ENCODE measurements around the gene CTBP2.

Gene CTBP2

GRCh38 chr10:125105706-125106255 lies 54.6 kb downstream of the CTBP2 start:
- DNase-seq (ENCODE audit: low read depth, low spot score), result no peak
- Histone ChIP-seq H3K4me3 (ENCODE audit: low read length) (no peak overlapping the region), H3K36me3 (ENCODE audit: control insufficient read depth, insufficient read depth, low read length) (peaks cover 29% of the 10 kb centered on the region; the same call in 1 of the 2 replicates), H3K9me3 (ENCODE audit: control insufficient read depth, insufficient read depth, low read length) (no peaks in the 10 kb centered on the region), H3K27me3 (ENCODE audit: control insufficient read depth, insufficient read depth, low read length) (no peaks in the 10 kb centered on the region), H3K27ac (ENCODE audit: low read length) (no peak overlapping the region), H3K4me1 (ENCODE audit: control insufficient read depth, insufficient read depth, low read length) (peaks cover 20% of the 10 kb centered on the region)
- no CpG with 5 or more reads among the region's 9 CpGs for WGBS (ENCODE audit: insufficient coverage, insufficient read length)

- Histone ChIP-seq H3K4me3 (ENCODE audit: low read length) (no peak overlapping the region), H3K27me3 (ENCODE audit: control insufficient read depth, insufficient read depth, low read length) (no peaks in the 10 kb centered on the region), H3K4me1 (ENCODE audit: control insufficient read depth, insufficient read depth, low read length) (peaks cover 20% of the 10 kb centered on the region), H3K27ac (ENCODE audit: low read length) (no peak overlapping the region), H3K36me3 (ENCODE audit: control insufficient read depth, insufficient read depth, low read length) (peaks cover 29% of the 10 kb centered on the region; the same call in 1 of the 2 replicates), H3K9me3 (ENCODE audit: control insufficient read depth, insufficient read depth, low read length) (no peaks in the 10 kb centered on the region)
- no peak for DNase-seq (ENCODE audit: low read depth, low spot score)
These were observed 55.2 kb downstream of the CTBP2 start for GRCh38 chr10:125105155-125105554.

GRCh38 chr10:125104559-125104958 lies 55.8 kb downstream of the CTBP2 start:
- DNase-seq (ENCODE audit: low read depth, low spot score), result no peak
- WGBS (ENCODE audit: insufficient coverage, insufficient read length), result no CpG with 5 or more reads among the region's 10 CpGs
- peaks cover 20% of the 10 kb centered on the region for H3K4me1 ChIP-seq (ENCODE audit: control insufficient read depth, insufficient read depth, low read length)

GRCh38 chr10:125103924-125104323 lies 56.4 kb downstream of the CTBP2 start:
- WGBS (ENCODE audit: insufficient coverage, insufficient read length), result no CpG with 5 or more reads among the region's 17 CpGs

More at GRCh38 chr10:125104559-125104958, 55.8 kb downstream of the CTBP2 start:
- H3K4me3 ChIP-seq (ENCODE audit: low read length), result no peak overlapping the region
- H3K36me3 ChIP-seq (ENCODE audit: control insufficient read depth, insufficient read depth, low read length), result peaks cover 25% of the 10 kb centered on the region; the same call in 1 of the 2 replicates
- H3K9me3 ChIP-seq (ENCODE audit: control insufficient read depth, insufficient read depth, low read length), result no peaks in the 10 kb centered on the region
- no peak overlapping the region for H3K27ac ChIP-seq (ENCODE audit: low read length)
- H3K27me3 ChIP-seq (ENCODE audit: control insufficient read depth, insufficient read depth, low read length), result no peaks in the 10 kb centered on the region

GRCh38 chr10:125103466-125103865 lies 56.9 kb downstream of the CTBP2 start:
- no peaks in the 10 kb centered on the region for H3K27me3 ChIP-seq (ENCODE audit: control insufficient read depth, insufficient read depth, low read length)
- H3K27ac ChIP-seq (ENCODE audit: low read length), result no peak overlapping the region
- peaks cover 15% of the 10 kb centered on the region; the same call in 1 of the 2 replicates for H3K36me3 ChIP-seq (ENCODE audit: control insufficient read depth, insufficient read depth, low read length)
- WGBS (ENCODE audit: insufficient coverage, insufficient read length), result no CpG with 5 or more reads among the region's 9 CpGs
- peaks cover 20% of the 10 kb centered on the region for H3K4me1 ChIP-seq (ENCODE audit: control insufficient read depth, insufficient read depth, low read length)
- no peak overlapping the region for H3K4me3 ChIP-seq (ENCODE audit: low read length)
- H3K9me3 ChIP-seq (ENCODE audit: control insufficient read depth, insufficient read depth, low read length), result no peaks in the 10 kb centered on the region
- no peak for DNase-seq (ENCODE audit: low read depth, low spot score)

More at GRCh38 chr10:125103924-125104323, 56.4 kb downstream of the CTBP2 start:
- no peak for DNase-seq (ENCODE audit: low read depth, low spot score)
- Histone ChIP-seq H3K9me3 (ENCODE audit: control insufficient read depth, insufficient read depth, low read length) (no peaks in the 10 kb centered on the region), H3K4me1 (ENCODE audit: control insufficient read depth, insufficient read depth, low read length) (peaks cover 20% of the 10 kb centered on the region), H3K27ac (ENCODE audit: low read length) (no peak overlapping the region), H3K36me3 (ENCODE audit: control insufficient read depth, insufficient read depth, low read length) (peaks cover 19% of the 10 kb centered on the region; the same call in 1 of the 2 replicates), H3K4me3 (ENCODE audit: low read length) (no peak overlapping the region), H3K27me3 (ENCODE audit: control insufficient read depth, insufficient read depth, low read length) (no peaks in the 10 kb centered on the region)

- WGBS (ENCODE audit: insufficient coverage, insufficient read length), result no CpG with 5 or more reads among the region's 10 CpGs
These were observed 57.5 kb downstream of the CTBP2 start for GRCh38 chr10:125102821-125103220.

GRCh38 chr10:125102246-125102645 lies 58.1 kb downstream of the CTBP2 start:
- Histone ChIP-seq H3K27me3 (ENCODE audit: control insufficient read depth, insufficient read depth, low read length) (no peaks in the 10 kb centered on the region), H3K4me1 (ENCODE audit: control insufficient read depth, insufficient read depth, low read length) (peaks cover 21% of the 10 kb centered on the region), H3K36me3 (ENCODE audit: control insufficient read depth, insufficient read depth, low read length) (peaks cover 7% of the 10 kb centered on the region; the same call in 1 of the 2 replicates), H3K4me3 (ENCODE audit: low read length) (no peak overlapping the region), H3K27ac (ENCODE audit: low read length) (no peak overlapping the region), H3K9me3 (ENCODE audit: control insufficient read depth, insufficient read depth, low read length) (no peaks in the 10 kb centered on the region)
- DNase-seq (ENCODE audit: low read depth, low spot score), result no peak
- WGBS (ENCODE audit: insufficient coverage, insufficient read length), result no CpG with 5 or more reads among the region's 3 CpGs

More at GRCh38 chr10:125102821-125103220, 57.5 kb downstream of the CTBP2 start:
- Histone ChIP-seq H3K9me3 (ENCODE audit: control insufficient read depth, insufficient read depth, low read length) (no peaks in the 10 kb centered on the region), H3K4me1 (ENCODE audit: control insufficient read depth, insufficient read depth, low read length) (peaks cover 20% of the 10 kb centered on the region), H3K4me3 (ENCODE audit: low read length) (no peak overlapping the region), H3K27ac (ENCODE audit: low read length) (no peak overlapping the region), H3K27me3 (ENCODE audit: control insufficient read depth, insufficient read depth, low read length) (no peaks in the 10 kb centered on the region), H3K36me3 (ENCODE audit: control insufficient read depth, insufficient read depth, low read length) (peaks cover 11% of the 10 kb centered on the region; the same call in 1 of the 2 replicates)
- no peak for DNase-seq (ENCODE audit: low read depth, low spot score)

GRCh38 chr10:125101581-125101980 lies 58.8 kb downstream of the CTBP2 start:
- no peak overlapping the region for H3K4me3 ChIP-seq (ENCODE audit: low read length)
- no peak overlapping the region for H3K27ac ChIP-seq (ENCODE audit: low read length)
- WGBS (ENCODE audit: insufficient coverage, insufficient read length), result no CpG with 5 or more reads among the region's 9 CpGs

GRCh38 chr10:125101049-125101448 lies 59.3 kb downstream of the CTBP2 start:
- no peaks in the 10 kb centered on the region for H3K27me3 ChIP-seq (ENCODE audit: control insufficient read depth, insufficient read depth, low read length)
- H3K4me1 ChIP-seq (ENCODE audit: control insufficient read depth, insufficient read depth, low read length), result peaks cover 19% of the 10 kb centered on the region
- peaks cover 5% of the 10 kb centered on the region; the same call in 1 of the 2 replicates for H3K36me3 ChIP-seq (ENCODE audit: control insufficient read depth, insufficient read depth, low read length)
- H3K27ac ChIP-seq (ENCODE audit: low read length), result no peak overlapping the region
- no peaks in the 10 kb centered on the region for H3K9me3 ChIP-seq (ENCODE audit: control insufficient read depth, insufficient read depth, low read length)
- no peak overlapping the region for H3K4me3 ChIP-seq (ENCODE audit: low read length)
- no CpG with 5 or more reads among the region's 9 CpGs for WGBS (ENCODE audit: insufficient coverage, insufficient read length)
- DNase-seq (ENCODE audit: low read depth, low spot score), result no peak

More at GRCh38 chr10:125101581-125101980, 58.8 kb downstream of the CTBP2 start:
- no peaks in the 10 kb centered on the region for H3K27me3 ChIP-seq (ENCODE audit: control insufficient read depth, insufficient read depth, low read length)
- H3K36me3 ChIP-seq (ENCODE audit: control insufficient read depth, insufficient read depth, low read length), result peaks cover 5% of the 10 kb centered on the region; the same call in 1 of the 2 replicates
- H3K9me3 ChIP-seq (ENCODE audit: control insufficient read depth, insufficient read depth, low read length), result no peaks in the 10 kb centered on the region
- DNase-seq (ENCODE audit: low read depth, low spot score), result no peak
- peaks cover 21% of the 10 kb centered on the region for H3K4me1 ChIP-seq (ENCODE audit: control insufficient read depth, insufficient read depth, low read length)

GRCh38 chr10:125097409-125098070 lies 62.8 kb downstream of the CTBP2 start:
- DNase-seq (ENCODE audit: low read depth, low spot score), result no peak
- H3K9me3 ChIP-seq (ENCODE audit: control insufficient read depth, insufficient read depth, low read length), result no peaks in the 10 kb centered on the region
- H3K36me3 ChIP-seq (ENCODE audit: control insufficient read depth, insufficient read depth, low read length), result peaks cover 5% of the 10 kb centered on the region; the same call in 1 of the 2 replicates
- H3K27me3 ChIP-seq (ENCODE audit: control insufficient read depth, insufficient read depth, low read length), result no peaks in the 10 kb centered on the region
- peaks cover 16% of the 10 kb centered on the region for H3K4me1 ChIP-seq (ENCODE audit: control insufficient read depth, insufficient read depth, low read length)
- H3K4me3 ChIP-seq (ENCODE audit: low read length), result no peak overlapping the region
- no peak overlapping the region for H3K27ac ChIP-seq (ENCODE audit: low read length)
- WGBS (ENCODE audit: insufficient coverage, insufficient read length), result no CpG with 5 or more reads among the region's 20 CpGs
